Activated CD4-positive, alpha-beta T cell treated with anti-CD3 and anti-CD28 coated beads for 48 hours (primary cell): ENCODE data around the gene EHD1.
"Not testable (repeated sequence)": the region's sequence is repeated elsewhere in the genome, so short reads cannot be mapped to it uniquely, and the experiment has no call there.

Experiments
- DNase-seq: peaks from one replicate; pipeline ENCODE4 v3.0.0-alpha.2; 2020

EHD1 gene

DNA sequence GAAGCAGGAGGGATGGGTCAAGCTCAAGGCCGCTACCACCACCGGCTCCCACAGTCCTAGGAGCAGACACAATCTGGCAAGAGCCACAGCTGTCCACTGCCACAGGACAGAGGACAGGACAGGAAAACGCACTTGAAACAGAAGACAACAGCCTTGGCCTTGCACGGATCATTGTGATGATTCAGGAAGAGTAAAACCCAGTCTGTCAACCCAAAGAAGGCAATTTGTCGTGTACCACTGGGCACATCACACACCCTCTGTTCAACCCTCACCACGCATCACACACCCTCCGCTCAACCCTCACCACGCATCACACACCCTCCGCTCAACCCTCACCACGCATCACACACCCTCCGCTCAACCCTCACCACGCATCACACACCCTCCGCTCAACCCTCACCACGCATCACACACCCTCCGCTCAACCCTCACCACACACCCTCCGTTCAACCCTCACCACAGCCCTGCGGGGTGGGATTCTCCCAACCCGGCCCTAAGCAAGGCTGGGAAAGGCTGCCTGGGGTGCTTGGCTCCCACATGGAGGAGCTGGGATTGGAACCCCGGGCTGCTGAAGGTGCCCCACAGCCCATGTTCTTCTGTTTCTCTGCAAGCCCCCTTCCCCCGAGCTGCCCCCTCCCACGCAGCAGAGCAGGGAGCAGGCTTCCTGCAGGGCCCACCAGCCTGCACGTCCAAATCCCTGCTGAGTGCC, 22.7 kb downstream of the EHD1 start:
- no peak for DNase-seq

DNA sequence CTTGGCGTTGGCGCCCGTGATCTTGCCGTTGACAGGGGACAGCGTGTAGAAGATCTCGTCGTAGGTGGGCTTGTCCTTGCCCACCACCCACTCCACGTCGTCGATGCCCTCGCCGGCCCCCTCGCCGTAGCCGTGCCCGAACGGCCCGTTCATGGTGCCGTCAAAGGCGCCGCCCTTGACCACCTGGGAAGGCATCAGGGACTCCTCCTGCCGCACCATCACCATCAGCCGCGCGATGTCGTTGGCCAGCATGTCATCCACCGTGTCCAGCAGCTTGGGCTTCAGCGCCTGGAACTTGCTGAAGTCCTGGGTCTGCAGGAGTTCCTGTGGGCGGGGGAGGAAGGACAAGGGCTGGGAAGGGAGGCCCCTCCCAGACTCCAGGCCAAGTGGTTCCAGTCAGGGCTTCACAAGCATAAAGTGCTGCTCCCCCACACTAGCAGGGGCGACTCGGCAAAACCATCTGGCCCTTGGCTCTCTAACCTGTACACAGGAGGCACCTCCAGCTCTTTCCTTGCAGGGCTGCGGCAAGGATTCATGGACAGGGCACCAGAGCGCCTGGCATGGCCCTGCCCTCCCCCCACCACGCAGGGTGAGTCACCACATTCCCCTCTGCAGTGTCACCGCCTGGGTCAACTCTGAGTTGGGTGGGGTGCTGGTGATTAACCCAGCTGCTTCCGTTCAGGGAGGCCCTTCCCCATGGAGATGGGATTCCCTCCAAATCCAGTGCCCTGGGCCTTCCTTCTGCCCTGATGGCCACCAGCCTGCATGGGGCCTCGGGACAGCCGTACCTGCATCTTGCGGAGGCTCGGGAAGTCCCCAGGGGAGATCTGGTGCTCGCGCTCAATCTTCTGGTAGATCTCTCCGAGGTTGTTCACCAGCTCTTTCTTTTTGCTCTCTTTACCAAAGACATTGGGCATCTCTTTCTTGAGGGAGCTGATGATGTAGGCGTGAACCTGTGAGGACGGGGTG, 23.6 kb downstream of the EHD1 start:
- no peak for DNase-seq

DNA sequence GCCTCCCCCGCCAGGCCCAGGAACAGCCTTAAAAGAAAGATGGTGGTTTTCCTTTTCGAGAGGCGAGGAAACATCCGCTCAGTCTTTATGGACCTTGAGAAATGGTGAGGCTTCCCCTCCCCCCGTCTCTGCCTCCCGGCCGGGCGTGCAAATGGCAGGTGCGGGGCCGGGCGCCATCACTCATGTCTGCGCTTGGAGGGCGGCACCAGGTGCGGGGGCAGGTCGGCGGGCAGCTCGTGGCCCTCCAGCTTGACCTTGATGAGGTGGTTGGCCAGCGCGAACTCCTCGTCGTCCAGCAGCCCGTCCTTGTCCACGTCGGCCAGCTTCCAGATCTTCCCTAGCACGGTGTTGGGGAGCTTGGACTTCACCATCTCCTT, 24.3 kb downstream of the EHD1 start:
- DNase-seq: no peak

DNA sequence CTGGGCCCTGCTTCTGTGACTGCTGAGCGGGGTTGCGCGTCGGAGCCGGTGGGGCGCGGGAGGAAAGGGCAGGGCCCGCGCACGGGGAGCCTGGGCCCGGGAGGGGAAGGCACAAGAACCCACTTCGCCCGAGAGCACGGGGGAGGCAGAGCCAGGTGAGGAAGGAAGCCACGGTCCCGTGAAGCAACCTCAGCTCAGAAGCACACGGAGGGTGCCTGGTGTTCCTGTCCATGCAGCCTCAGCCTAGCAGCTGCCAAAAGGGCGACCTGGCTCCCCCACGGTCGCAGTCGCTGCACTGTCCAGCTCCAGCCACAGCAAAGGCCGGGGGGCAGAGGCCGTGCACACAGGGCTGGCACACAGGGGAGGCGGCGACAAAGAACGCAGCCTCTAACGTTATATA, 24.7 kb downstream of the EHD1 start:
- DNase-seq: no peak

DNA sequence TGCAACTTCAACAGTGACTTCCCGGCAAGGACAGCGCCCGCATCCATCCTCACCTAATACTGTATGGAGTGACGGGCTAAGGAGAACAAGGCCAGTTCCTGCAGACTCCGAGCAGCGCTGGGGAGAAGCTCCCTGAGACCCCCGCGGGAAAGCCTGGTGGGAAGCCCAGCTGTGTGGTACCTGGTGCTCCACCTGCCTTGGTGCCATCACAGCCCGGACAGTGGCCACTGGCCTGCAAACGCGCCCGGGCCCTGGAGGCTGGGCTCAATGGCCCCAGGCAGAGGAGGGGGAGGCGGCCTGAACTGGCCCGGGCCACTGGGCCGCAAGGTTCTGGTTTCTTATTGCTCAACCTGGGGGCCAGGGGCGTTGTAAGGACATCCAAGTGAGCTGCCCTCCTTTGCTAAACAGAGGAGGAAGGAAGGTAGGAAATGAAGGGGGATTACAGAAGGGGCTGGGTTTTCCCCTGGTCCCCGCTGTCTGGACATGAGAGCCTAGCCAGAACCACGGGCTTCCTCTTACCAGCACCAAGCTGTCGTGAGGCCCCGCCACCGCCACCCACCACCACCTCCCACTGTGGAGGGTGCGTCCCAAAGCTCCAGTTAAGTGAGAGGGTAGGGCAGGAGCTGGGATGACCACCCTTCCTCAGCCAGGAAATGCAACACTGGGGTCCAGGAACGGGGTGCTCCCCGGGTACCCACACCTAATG, 25.5 kb downstream of the EHD1 start:
- no peak for DNase-seq

- no peak for DNase-seq
These were observed 26.5 kb downstream of the EHD1 start for GRCh38 chr11:64851831-64852351.

- DNase-seq: peak; percentile 65
These were observed 27.3 kb downstream of the EHD1 start for GRCh38 chr11:64850979-64851567.

GRCh38 chr11:64849598-64850356, 28.6 kb downstream of the EHD1 start:
- no peak for DNase-seq

GRCh38 chr11:64848826-64849597, 29.4 kb downstream of the EHD1 start:
- no peak for DNase-seq

- no peak for DNase-seq
These were observed 30.1 kb downstream of the EHD1 start for GRCh38 chr11:64848214-64848825.

DNA sequence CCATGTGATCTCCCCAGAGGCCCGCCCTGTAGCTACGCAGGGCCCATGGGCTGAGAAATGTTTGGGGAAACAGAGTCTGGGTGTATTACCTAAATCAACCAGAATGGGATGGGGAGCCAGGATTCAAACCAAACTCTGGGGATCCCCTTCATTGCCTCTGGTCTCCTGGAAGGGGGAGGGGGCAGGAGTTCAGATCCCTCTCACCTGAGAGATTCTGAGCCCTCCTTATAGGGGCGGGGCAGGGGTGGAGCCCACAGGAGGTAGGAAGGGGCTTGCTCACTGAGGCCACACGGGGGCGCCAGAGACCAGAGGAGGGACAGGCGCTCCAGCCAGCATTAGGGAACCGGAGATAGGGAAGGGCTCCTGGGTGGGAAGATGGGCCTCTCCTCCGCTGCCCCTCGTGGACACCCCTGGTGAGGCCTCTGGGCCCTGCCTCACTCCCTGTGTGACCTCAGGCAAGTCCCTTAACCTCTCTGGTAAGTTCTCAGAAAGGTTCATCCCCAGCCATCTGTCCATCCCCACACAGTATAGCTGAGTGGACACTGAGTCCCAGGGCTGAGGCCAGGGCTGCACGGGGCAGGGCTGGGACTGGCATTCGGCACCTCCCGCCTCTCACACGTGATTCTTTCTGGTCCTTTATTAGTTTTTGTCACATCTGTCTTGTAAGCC, 31.3 kb downstream of the EHD1 start:
- peak; percentile 96 for DNase-seq

- DNase-seq: not testable (repeated sequence)
These were observed 32.7 kb downstream of the EHD1 start for GRCh38 chr11:64845776-64846129.

- DNase-seq: no peak
These were observed 33.2 kb downstream of the EHD1 start for GRCh38 chr11:64845129-64845775.

DNA sequence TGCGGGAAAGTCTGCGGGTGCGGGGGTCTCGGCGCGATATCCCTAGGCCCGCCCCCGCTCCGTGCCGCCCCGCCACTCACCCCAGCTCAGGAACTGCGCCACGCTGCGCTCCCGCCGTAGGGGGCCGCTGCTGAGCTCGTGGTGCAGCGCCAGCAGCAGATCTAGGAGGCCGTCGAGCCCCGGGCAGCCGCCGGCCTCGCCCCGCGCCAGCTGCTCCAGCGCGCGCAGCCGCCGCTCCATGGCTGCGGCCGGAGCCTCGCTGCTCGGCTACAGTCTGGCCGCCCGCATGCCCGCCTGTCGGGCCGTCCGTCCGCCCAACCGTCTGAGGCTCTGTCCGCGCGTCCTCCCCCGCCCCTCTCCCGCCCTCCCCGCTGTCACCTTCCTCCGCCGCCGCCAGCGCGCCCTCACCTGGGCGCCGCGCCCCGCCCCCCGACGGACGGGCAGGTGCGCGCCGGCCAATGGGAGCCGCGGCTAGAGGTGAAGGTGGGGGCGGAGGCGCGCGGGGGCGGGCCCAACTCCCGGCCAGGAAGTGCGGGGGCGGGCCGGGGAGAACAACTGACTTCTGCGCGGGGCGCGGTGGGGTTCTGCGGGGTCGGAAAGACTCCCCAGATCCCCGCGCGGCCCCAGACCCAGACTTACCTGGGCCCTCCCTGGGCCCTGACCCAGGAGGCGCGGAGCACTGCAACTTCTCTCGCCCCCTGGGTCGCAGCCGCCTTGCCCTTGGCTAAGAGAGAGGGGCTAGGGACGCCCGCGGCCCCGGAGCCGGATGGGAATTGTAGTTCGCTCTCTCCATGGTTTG, 33.9 kb downstream of the EHD1 start, which contains the start of gene CDC42BPG:
TSS of gene CDC42BPG (minus strand) at position 324 of the 799 bp plus-strand sequence. CDS start at position 240, 84 bp downstream.
- peak; percentile 74 for DNase-seq

DNA sequence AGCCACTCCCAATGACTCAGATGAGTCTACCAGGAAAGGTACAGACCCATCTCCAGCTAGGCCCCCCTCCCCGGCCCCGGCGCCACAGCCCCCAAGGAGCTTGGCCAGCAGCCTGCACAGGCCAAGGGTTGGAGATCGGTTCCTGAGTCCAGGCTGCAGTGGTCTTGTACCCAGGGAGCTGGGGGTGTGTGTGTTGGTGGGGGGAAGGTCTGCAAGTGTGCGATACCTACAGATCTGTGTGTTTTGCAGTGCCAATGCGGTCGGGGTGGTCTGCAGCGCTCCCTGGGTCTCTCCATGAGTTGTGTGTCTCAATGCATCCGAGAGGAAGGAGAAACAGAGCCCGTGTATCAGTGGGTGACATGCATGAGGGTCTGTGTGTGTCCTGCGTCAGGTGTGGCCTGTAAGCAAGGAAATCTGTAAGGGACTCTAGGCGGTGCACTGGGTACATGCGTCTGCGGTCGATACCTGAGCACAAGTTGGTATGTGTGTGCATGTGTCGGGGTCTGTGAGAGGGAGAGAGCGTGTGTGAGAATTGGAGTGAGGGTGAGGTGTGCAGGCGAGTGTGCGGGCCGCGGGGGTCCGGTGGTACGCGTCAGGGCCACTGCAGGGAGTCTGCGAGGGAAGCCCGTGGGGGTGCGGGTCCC, 34.6 kb downstream of the EHD1 start:
- no peak for DNase-seq

GRCh38 chr11:64842851-64843685, 35.4 kb downstream of the EHD1 start:
- no peak for DNase-seq

GRCh38 chr11:64842366-64842759, 36.1 kb downstream of the EHD1 start:
- no peak for DNase-seq
